Measurements from ENCODE around the gene SHROOM4.

DNA sequence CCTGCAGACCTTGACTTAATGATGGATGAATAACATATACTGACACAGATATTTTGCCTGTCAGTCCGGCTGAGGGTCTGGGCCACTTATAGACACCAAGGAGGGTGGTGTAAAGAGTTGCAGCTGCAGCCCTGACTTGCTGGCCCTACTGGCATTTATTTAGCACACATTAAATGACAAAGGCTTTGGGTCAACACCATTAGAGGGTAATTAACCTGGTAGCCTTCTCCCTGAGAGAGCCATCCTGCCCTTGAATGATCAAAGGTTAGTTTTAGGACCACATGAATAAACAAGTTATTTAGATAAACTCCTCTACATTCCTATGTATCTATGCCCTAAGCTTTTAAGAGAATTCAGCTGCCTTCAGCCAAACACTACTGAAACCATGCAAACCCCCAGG is 232.6 kb downstream of the SHROOM4 start:
- TF ChIP-seq CTCF (IDR thresholded peaks at IDR 0.05), result no peak
- no peak for TF ChIP-seq POLR2A (IDR thresholded peaks at IDR 0.05)

Data from Peyer's patch (tissue), 4 donors.